T1000 (cell line): ENCODE measurements around the gene GALNTL6.

Experiments
- DNase-seq: peaks from one replicate; lab custom pipeline; 2025; ENCODE audit warnings: mixed read lengths; lab: John Stamatoyannopoulos, UW

GALNTL6 gene

GRCh38 chr4:172009446-172010230 lies 196.4 kb downstream of the GALNTL6 start:
- no peak for DNase-seq

GRCh38 chr4:172011196-172011595 lies 198.0 kb downstream of the GALNTL6 start:
- DNase-seq = no peak

GRCh38 chr4:172018358-172018757 lies 205.2 kb downstream of the GALNTL6 start:
- no peak for DNase-seq

GRCh38 chr4:172035562-172035961 lies 222.4 kb downstream of the GALNTL6 start:
- no peak for DNase-seq

GRCh38 chr4:172040766-172041165 lies 227.6 kb downstream of the GALNTL6 start:
- DNase-seq = no peak

GRCh38 chr4:172042714-172043114 lies 229.5 kb downstream of the GALNTL6 start:
- no peak for DNase-seq

GRCh38 chr4:172045981-172046380 lies 232.8 kb downstream of the GALNTL6 start:
- DNase-seq = no peak

GRCh38 chr4:172048666-172049065 lies 235.5 kb downstream of the GALNTL6 start:
- DNase-seq = no peak

GRCh38 chr4:172050911-172051310 lies 237.7 kb downstream of the GALNTL6 start:
- no peak for DNase-seq

GRCh38 chr4:172055046-172055445 lies 241.8 kb downstream of the GALNTL6 start:
- DNase-seq = no peak

- DNase-seq = no peak
These were observed 242.3 kb downstream of the GALNTL6 start for GRCh38 chr4:172055498-172055897.

GRCh38 chr4:172061204-172061603 lies 248.0 kb downstream of the GALNTL6 start:
- DNase-seq = no peak

GRCh38 chr4:172068506-172068905 lies 255.3 kb downstream of the GALNTL6 start:
- no peak for DNase-seq

- no peak for DNase-seq
These were observed 260.4 kb downstream of the GALNTL6 start for GRCh38 chr4:172073590-172073989.

GRCh38 chr4:172083272-172083671 lies 270.1 kb downstream of the GALNTL6 start:
- DNase-seq = no peak

- no peak for DNase-seq
These were observed 275.4 kb downstream of the GALNTL6 start for GRCh38 chr4:172088556-172088955.

- no peak for DNase-seq
These were observed 282.0 kb downstream of the GALNTL6 start for GRCh38 chr4:172095161-172095560.

- DNase-seq = no peak
These were observed 283.6 kb downstream of the GALNTL6 start for GRCh38 chr4:172096786-172097185.

GRCh38 chr4:172099376-172099775 lies 286.2 kb downstream of the GALNTL6 start:
- no peak for DNase-seq

GRCh38 chr4:172103456-172103855 lies 290.3 kb downstream of the GALNTL6 start:
- no peak for DNase-seq

- no peak for DNase-seq
These were observed 291.3 kb downstream of the GALNTL6 start for GRCh38 chr4:172104539-172104938.

GRCh38 chr4:172105918-172106317 lies 292.7 kb downstream of the GALNTL6 start:
- DNase-seq = no peak

- no peak for DNase-seq
These were observed 296.3 kb downstream of the GALNTL6 start for GRCh38 chr4:172109466-172109865.

- no peak for DNase-seq
These were observed 311.6 kb downstream of the GALNTL6 start for GRCh38 chr4:172124656-172125308.
